ENCODE results near the gene TFIP11.

GRCh38 chr22:26546282-26546681 is 34.0 kb upstream of the TFIP11 start:
- TF ChIP-seq CTCF (IDR thresholded peaks at IDR 0.05) (no peak), EZH2 (IDR thresholded peaks at IDR 0.05; ENCODE audit: borderline replicate concordance, insufficient read depth, low read depth, low read length, poor library complexity, severe bottlenecking) (no peak)

All from B cell (primary cell).